Stimulated activated CD4-positive, alpha-beta T cell treated with anti-CD3 and anti-CD28 coated beads, TNF-alpha, amount 100 ng/mL, for 4 hours (primary cell): ENCODE results near the gene PRKAA2.

Experiments
- DNase-seq, 3 experiments: peaks; one replicate each; pipeline ENCODE4 v3.0.0-alpha.2; 2020; ENCODE audit warnings: low read depth in 3 of 3

The PRKAA2 gene

GRCh38 chr1:56713112-56713511 lies 68.0 kb downstream of the PRKAA2 start:
- DNase-seq = no peak

- no peak for DNase-seq
Measured at GRCh38 chr1:56715156-56715555, 70.0 kb downstream of the PRKAA2 start.

- no peak for DNase-seq
Measured at GRCh38 chr1:56719171-56719570, 74.1 kb downstream of the PRKAA2 start.

- no peak for DNase-seq
Measured at GRCh38 chr1:56726706-56727105, 81.6 kb downstream of the PRKAA2 start.

GRCh38 chr1:56728964-56729363 lies 83.8 kb downstream of the PRKAA2 start:
- DNase-seq = no peak

- DNase-seq = no peak
Measured at GRCh38 chr1:56745231-56745630, 100.1 kb downstream of the PRKAA2 start.

- DNase-seq = no peak
Measured at GRCh38 chr1:56754708-56755479, 109.8 kb downstream of the PRKAA2 start.

GRCh38 chr1:56755911-56756310 lies 110.8 kb downstream of the PRKAA2 start:
- no peak for DNase-seq

- DNase-seq = no peak
Measured at GRCh38 chr1:56758135-56758534, 113.0 kb downstream of the PRKAA2 start.

- no peak for DNase-seq
Measured at GRCh38 chr1:56758794-56759193, 113.7 kb downstream of the PRKAA2 start.
